ENCODE results near the gene OTOG.

The OTOG gene, protein sequence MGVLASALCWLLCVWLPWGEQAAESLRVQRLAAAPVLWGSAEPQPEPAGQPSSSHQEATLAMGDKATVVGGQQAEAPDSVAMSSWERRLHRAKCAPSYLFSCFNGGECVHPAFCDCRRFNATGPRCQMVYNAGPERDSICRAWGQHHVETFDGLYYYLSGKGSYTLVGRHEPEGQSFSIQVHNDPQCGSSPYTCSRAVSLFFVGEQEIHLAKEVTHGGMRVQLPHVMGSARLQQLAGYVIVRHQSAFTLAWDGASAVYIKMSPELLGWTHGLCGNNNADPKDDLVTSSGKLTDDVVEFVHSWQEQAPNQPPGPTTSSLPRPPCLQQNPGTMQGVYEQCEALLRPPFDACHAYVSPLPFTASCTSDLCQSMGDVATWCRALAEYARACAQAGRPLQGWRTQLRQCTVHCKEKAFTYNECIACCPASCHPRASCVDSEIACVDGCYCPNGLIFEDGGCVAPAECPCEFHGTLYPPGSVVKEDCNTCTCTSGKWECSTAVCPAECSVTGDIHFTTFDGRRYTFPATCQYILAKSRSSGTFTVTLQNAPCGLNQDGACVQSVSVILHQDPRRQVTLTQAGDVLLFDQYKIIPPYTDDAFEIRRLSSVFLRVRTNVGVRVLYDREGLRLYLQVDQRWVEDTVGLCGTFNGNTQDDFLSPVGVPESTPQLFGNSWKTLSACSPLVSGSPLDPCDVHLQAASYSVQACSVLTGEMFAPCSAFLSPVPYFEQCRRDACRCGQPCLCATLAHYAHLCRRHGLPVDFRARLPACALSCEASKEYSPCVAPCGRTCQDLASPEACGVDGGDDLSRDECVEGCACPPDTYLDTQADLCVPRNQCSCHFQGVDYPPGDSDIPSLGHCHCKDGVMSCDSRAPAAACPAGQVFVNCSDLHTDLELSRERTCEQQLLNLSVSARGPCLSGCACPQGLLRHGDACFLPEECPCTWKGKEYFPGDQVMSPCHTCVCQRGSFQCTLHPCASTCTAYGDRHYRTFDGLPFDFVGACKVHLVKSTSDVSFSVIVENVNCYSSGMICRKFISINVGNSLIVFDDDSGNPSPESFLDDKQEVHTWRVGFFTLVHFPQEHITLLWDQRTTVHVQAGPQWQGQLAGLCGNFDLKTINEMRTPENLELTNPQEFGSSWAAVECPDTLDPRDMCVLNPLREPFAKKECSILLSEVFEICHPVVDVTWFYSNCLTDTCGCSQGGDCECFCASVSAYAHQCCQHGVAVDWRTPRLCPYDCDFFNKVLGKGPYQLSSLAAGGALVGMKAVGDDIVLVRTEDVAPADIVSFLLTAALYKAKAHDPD (N-terminal part only)

DNA sequence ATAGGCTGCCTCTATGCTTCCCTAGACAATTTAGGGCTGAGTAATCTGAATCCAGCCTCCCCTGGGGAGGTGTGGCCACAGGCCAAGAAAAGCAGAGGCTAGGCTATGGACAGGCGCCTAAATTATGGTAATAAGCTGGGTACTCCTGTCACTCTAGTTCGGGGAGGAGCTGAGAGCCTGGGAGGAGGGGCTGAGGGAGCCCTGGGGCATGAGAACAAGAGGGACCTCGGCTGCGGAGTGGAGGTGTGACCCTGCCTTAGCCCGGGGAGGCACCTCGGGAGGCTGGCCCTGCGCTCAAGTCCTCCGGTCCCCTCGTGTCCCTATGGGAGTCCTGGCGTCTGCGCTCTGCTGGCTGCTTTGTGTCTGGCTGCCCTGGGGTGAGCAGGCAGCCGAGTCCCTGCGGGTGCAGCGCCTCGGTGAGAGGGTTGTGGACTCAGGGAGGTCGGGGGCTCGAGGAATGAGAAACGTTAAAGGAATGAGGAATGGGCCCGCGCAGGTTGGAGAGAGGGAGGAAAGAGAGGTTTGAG lies at the start of gene OTOG:
OTOG (plus strand) TSS at position 209 of the 527 bp plus-strand sequence; CDS start at position 323, 114 bp downstream.
- H3K27me3 Mint-ChIP-seq, result peaks cover 49% of the 10 kb centered on the region
- DNase-seq, result peak; percentile 26
- H3K4me3 Mint-ChIP-seq, result no peak within 1 kb of the TSS
- peaks cover 7% of the 10 kb centered on the region for H3K4me1 Mint-ChIP-seq (ENCODE audit: low read depth)
- no peaks in the 10 kb centered on the region for H3K9me3 Mint-ChIP-seq
- H3K27ac Mint-ChIP-seq, result no peak within 1 kb of the TSS
- no peaks in the 10 kb centered on the region for H3K36me3 Mint-ChIP-seq (ENCODE audit: low read depth)

DNA sequence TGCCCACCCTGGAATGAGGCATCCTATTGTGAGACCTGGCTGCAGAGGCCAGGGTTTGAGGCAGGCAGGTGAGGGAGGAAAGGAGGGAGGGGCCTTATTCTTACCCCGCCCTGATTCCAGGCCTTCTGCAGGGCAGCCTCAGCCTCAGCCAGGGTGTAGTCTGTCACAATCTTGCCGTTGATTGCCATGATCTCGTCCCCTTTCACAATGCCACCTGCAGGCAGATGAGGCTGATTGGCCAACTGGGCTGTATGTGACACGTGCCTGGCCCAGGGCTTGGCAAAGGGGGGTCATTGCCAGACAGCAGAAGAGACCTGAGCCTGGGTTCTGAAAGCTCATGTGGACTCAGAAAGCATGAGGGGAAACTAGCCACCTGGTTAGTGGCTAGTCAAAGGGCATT lies 49.0 kb upstream of the OTOG start:
- H3K27ac Mint-ChIP-seq, result no peak overlapping the region

DNA sequence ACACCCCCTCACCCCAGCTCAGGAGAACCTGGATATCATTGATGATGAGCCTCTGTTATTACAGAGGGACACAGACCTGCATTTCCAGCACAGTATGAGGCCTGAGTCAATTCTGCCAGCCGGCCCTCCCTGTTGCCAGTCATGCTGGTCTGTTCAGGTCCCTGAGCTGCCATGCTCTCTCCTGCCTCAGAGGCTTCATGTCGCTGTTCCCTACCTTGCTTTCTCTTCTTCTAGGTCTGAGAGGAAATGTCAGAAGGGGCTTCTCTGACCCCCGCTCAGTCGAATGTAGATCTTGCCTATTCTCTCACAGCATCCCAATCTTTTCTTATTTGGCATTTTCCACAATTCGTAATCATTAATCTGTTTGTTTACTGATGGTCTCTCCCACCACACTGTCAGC lies 48.6 kb upstream of the OTOG start:
- Mint-ChIP-seq H3K27ac (no peak overlapping the region), H3K4me3 (no peak overlapping the region), H3K9me3 (no peaks in the 10 kb centered on the region), H3K4me1 (ENCODE audit: low read depth) (no peaks in the 10 kb centered on the region), H3K27me3 (no peaks in the 10 kb centered on the region), H3K36me3 (ENCODE audit: low read depth) (no peaks in the 10 kb centered on the region)
- DNase-seq, result no peak

More for the DNA sequence above, 49.0 kb upstream of the OTOG start:
- DNase-seq, result no peak
- no peaks in the 10 kb centered on the region for H3K36me3 Mint-ChIP-seq (ENCODE audit: low read depth)
- H3K4me3 Mint-ChIP-seq, result no peak overlapping the region
- no peaks in the 10 kb centered on the region for H3K9me3 Mint-ChIP-seq
- H3K4me1 Mint-ChIP-seq (ENCODE audit: low read depth), result no peaks in the 10 kb centered on the region
- no peaks in the 10 kb centered on the region for H3K27me3 Mint-ChIP-seq

DNA sequence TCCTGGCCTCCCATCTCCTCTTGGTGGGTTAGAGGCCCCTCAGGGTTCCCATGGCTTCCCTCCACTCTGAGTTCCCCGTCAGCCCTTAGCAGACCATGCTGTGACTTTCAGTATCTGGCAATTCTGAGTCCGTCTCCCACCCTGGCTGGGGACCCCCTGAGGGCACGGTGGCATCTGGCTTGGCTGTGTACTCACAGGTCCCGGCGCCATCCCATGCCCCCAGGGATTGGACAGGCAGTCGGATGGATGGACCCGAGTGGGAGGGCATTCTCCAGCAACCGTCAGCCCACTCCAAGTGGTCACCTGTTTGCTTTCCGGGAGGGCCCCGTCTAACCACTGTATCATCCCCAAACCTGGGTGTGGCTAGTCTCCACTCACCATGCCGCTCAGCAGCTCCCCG lies 46.4 kb upstream of the OTOG start:
- no peak for DNase-seq
- Mint-ChIP-seq H3K4me1 (ENCODE audit: low read depth) (no peaks in the 10 kb centered on the region), H3K27me3 (peaks cover 7% of the 10 kb centered on the region), H3K4me3 (no peak overlapping the region), H3K36me3 (ENCODE audit: low read depth) (no peaks in the 10 kb centered on the region), H3K9me3 (no peaks in the 10 kb centered on the region), H3K27ac (no peak overlapping the region)

DNA sequence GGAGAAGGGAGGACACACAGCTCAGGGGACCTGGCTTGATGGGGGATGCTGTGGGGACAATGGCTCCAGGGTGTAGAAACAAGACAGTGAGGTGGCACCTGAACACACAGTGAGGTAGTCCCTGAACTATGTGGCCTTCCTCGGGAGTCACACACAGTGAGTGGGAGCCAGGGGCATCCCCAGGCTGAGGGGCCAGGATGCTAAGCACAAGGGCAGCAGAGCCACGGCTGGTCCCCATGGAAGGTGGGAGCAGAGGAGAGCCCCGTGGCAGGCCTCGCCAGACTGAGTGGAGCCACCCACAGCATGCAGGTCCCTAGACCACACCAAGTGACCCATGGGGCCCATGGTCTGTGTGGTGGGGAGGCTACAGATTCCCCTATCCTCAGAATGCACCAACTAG lies 44.4 kb upstream of the OTOG start:
- Mint-ChIP-seq H3K4me1 (ENCODE audit: low read depth) (no peaks in the 10 kb centered on the region), H3K4me3 (no peak overlapping the region), H3K36me3 (ENCODE audit: low read depth) (no peaks in the 10 kb centered on the region), H3K27me3 (peaks cover 9% of the 10 kb centered on the region), H3K27ac (no peak overlapping the region), H3K9me3 (no peaks in the 10 kb centered on the region)
- no peak for DNase-seq

DNA sequence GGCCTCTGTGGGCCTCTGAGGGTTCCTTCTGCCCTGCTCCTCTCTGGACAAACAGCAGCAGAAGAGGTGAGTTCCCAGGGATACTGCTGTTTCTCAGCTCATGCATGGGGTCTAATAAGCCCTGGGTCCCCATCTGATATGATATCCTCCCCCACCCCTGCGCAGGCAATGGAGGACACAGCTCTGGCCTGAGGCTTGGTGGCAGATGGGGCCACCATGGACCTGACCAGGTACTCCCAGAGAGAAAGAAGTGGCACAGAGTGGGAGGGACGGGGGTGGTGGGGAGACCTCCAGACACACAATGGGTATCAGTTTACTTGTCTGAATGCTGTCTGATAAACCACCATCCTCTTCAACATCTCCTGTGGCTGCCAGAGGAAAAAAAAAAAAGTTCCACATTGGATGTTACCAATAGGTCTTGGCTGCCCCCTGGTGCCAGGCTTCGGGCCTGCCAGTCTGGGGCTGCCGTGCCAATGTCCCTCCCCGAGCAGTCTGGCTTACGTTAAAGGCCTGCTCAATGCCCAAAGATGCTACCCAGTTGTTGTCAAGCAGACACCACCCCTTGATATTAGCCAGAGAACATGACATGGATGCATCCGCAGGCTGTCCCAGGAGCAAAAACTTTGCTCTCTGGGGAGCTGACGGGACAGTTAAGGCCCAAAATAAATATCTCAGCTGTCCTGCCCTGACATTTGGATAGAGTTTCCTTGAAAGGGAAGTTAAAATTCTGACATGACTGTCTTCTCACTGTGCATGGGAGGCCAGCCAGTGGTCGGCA lies 42.5 kb upstream of the OTOG start:
- Mint-ChIP-seq H3K27ac (no peak overlapping the region), H3K36me3 (ENCODE audit: low read depth) (no peaks in the 10 kb centered on the region), H3K4me3 (no peak overlapping the region), H3K4me1 (ENCODE audit: low read depth) (no peaks in the 10 kb centered on the region), H3K9me3 (no peaks in the 10 kb centered on the region), H3K27me3 (peaks cover 16% of the 10 kb centered on the region)
- DNase-seq, result peak; percentile 86

DNA sequence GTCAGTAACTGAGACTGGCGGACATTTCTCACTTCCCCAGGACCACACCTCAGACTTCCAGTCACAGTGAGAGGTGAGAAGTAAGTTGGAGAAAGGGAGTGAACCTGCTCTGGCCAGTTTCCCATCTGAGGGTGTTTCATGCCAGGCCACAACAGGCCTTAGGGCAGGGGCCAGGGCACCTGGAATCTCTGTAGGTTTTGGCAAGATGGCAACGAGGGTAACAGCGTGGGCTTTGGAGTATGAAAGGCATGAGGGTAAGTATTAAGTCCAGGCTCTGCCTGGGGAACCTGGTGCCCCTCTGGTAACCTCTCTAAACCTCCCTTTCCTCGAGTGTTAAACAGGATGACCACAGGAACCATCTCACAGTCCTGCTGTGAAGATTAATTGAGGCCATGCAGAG lies 41.9 kb upstream of the OTOG start:
- Mint-ChIP-seq H3K9me3 (no peaks in the 10 kb centered on the region), H3K36me3 (ENCODE audit: low read depth) (no peaks in the 10 kb centered on the region), H3K4me1 (ENCODE audit: low read depth) (no peaks in the 10 kb centered on the region), H3K4me3 (no peak overlapping the region), H3K27me3 (peaks cover 16% of the 10 kb centered on the region), H3K27ac (no peak overlapping the region)
- DNase-seq, result no peak

DNA sequence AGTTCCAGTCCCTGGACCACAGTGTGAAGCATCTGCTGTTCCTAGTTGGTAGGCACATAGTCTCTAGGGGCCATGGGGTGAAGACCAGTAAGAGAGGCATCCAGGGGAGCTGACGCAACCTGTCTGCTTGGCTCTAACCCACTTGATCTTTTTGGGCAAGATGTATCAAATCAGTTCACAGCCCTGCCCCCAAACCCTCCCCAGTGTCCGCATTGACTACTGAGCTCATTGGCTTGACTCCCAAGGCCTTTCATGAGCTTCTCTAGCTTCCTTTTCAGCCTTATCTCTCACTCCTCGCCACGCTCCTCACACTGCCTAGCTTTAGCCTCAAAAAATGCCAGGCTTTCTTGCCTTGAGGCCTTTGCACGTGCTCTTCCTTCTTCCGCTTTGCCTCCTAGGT lies 40.7 kb upstream of the OTOG start:
- DNase-seq, result no peak
- Mint-ChIP-seq H3K36me3 (ENCODE audit: low read depth) (no peaks in the 10 kb centered on the region), H3K27ac (no peak overlapping the region), H3K4me1 (ENCODE audit: low read depth) (no peaks in the 10 kb centered on the region), H3K27me3 (peaks cover 16% of the 10 kb centered on the region), H3K4me3 (no peak overlapping the region), H3K9me3 (no peaks in the 10 kb centered on the region)

DNA sequence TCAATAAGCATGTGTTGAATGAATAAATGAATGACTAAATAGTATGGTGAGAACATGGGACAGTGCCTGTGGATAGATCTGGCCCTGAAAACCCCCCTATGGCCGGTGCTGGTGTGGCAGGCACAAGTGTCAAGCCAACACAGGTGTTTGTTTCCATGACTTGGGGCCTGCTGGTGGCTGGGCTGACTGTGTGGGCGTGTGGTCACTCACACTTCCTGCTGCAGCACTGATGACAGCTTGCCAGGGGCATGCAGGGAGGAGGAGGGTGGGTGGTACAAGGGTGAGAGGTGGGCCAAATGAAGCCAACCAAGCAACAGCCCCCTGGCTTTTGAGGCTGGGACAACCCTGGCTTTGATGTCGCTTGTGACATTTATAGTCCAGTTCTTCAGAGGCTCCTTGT lies 40.1 kb upstream of the OTOG start:
- Mint-ChIP-seq H3K4me1 (ENCODE audit: low read depth) (no peaks in the 10 kb centered on the region), H3K4me3 (no peak overlapping the region), H3K27me3 (peaks cover 16% of the 10 kb centered on the region), H3K36me3 (ENCODE audit: low read depth) (no peaks in the 10 kb centered on the region), H3K27ac (no peak overlapping the region), H3K9me3 (no peaks in the 10 kb centered on the region)
- DNase-seq, result no peak

DNA sequence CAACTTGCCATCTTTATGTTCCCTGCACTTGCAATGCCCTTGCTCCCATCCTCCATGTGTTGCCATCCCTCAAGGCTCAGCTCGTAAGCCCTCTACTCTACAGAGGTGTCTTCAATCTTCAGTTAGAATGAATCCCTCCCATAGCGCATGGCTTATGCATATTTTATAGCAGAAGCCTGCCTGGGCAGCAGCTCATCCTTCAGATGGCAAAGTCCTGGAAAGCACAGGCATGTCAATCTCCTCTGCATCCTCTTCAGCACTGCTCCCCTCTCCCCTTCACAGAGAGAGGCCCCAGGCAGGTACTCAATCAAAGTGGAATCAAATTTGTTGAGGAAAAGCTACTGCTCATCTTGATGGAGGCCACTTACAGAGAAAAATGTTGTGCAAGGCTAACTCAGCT lies 39.3 kb upstream of the OTOG start:
- H3K27ac Mint-ChIP-seq, result no peak overlapping the region
- no peaks in the 10 kb centered on the region for H3K36me3 Mint-ChIP-seq (ENCODE audit: low read depth)
- no peak overlapping the region for H3K4me3 Mint-ChIP-seq
- peaks cover 16% of the 10 kb centered on the region for H3K27me3 Mint-ChIP-seq
- H3K4me1 Mint-ChIP-seq (ENCODE audit: low read depth), result no peaks in the 10 kb centered on the region
- H3K9me3 Mint-ChIP-seq, result no peaks in the 10 kb centered on the region
- DNase-seq, result no peak

DNA sequence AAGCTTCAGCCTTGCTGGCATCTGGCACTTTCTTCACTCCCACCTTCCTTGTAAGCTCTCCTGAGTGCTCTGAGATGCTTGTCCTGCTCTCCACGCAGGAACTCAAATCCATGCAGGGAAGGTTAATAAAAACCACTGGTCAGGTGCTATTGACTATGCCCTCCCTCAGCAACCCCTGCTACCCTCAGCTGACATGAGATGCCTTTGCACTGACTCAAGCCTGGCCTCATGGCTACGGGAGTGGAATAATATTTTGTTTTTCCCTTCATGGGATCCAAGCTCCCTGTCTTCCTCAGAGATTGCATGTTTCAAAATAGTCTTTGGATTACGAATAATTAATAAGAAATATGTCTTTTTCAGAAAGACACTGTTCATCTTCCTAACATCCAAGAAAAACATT lies 38.8 kb upstream of the OTOG start:
- Mint-ChIP-seq H3K9me3 (no peaks in the 10 kb centered on the region), H3K4me1 (ENCODE audit: low read depth) (no peaks in the 10 kb centered on the region), H3K27ac (no peak overlapping the region), H3K36me3 (ENCODE audit: low read depth) (no peaks in the 10 kb centered on the region), H3K27me3 (peaks cover 18% of the 10 kb centered on the region), H3K4me3 (no peak overlapping the region)
- no peak for DNase-seq

DNA sequence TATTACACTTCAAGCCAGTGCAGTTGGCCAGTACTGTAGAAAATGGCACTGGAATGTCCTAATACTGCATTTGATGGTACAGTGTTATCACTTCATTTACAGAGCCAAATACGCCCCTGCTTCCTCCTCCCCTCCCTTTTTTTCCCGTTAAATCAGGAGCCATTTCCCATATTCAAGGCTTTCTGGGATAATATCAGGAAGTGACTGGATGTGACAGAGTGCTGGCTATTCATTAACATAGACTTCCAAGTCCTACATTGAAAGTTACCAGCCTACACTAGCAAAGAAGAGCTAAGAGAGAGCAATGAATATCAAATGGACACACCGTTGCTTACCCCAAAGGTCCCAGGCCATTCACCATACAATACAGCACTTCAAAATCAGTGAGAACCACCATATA lies 38.3 kb upstream of the OTOG start:
- H3K9me3 Mint-ChIP-seq, result no peaks in the 10 kb centered on the region
- H3K27ac Mint-ChIP-seq, result no peak overlapping the region
- H3K4me1 Mint-ChIP-seq (ENCODE audit: low read depth), result no peaks in the 10 kb centered on the region
- H3K36me3 Mint-ChIP-seq (ENCODE audit: low read depth), result no peaks in the 10 kb centered on the region
- no peak for DNase-seq
- H3K4me3 Mint-ChIP-seq, result no peak overlapping the region
- peaks cover 18% of the 10 kb centered on the region for H3K27me3 Mint-ChIP-seq

DNA sequence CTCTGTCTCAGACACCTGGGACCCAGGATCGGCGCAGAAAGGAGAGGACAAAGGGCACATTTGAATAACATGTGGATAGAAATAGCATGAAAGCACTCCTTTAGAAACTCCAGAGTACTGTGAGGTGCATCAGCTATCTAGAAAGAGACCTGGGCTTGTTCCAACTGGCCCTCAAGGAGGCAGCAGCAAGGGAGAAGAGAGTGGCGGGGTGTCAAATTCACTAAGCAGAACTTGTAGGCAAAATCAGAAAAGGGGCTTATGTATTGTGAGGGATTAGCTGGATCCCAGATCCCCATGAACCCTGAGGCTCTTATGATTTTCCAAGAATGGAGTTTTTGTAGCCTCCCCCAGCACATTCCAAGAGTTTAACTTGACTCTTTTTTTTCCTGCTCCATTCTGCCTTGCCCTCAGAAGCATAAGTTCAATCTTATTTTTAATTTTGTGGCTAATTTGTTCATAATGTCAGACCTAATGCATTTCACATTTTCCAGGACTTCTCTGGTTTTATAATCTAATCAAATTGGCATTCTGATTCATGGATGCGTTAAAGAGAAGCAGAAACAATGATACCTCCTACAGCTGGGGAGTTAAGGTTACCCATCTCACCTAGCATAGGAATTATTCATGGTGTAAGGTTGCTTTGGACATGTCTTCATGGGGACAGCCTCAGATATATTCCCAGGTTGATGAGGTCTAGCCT lies 36.4 kb upstream of the OTOG start:
- DNase-seq, result no peak
- Mint-ChIP-seq H3K9me3 (no peaks in the 10 kb centered on the region), H3K36me3 (ENCODE audit: low read depth) (no peaks in the 10 kb centered on the region), H3K27ac (no peak overlapping the region), H3K27me3 (peaks cover 12% of the 10 kb centered on the region), H3K4me1 (ENCODE audit: low read depth) (no peaks in the 10 kb centered on the region), H3K4me3 (no peak overlapping the region)

Data from activated T-cell treated with anti-CD3 and anti-CD28 coated beads, Interleukin-2, amount 50 U/mL, for 24 hours (primary cell).